Kidney epithelial cell (primary cell): Measurements from ENCODE around the gene PASD1. TPM values are rescaled to one million over a fixed set of nuclear protein-coding genes. Genes with fewer than 3 reads are reported as not detected.

ENCODE experiments used
- DNase-seq: peaks from one replicate; pipeline ENCODE4 v3.0.0-alpha.2; 2010; ENCODE audit warnings: low read depth
- H3K27me3 ChIP-seq: 2 replicates; pipeline ENCODE4 v1.6.0; 2011; ENCODE audit warnings: low read length; ENCODE audit not compliant: control insufficient read depth, insufficient read depth
- H3K36me3 ChIP-seq: 2 replicates; pipeline ENCODE4 v1.5.1; 2011; ENCODE audit warnings: low read length; ENCODE audit not compliant: control insufficient read depth, insufficient read depth
- H3K4me3 ChIP-seq: 2 replicates; pipeline ENCODE4 v1.5.1; 2011; ENCODE audit warnings: low read depth, mild to moderate bottlenecking, control low read depth, low read length
- CTCF ChIP-seq: IDR thresholded peaks from 2 replicates; pipeline ENCODE4 v1.5.1; 2011; ENCODE audit warnings: mild to moderate bottlenecking, moderate library complexity, low read length, control low read depth, inconsistent platforms; ENCODE audit not compliant: insufficient read depth, poor library complexity, severe bottlenecking
- total RNA-seq: library from RNA; depleted of rRNA; stranded (reverse); fragments of >200 nt; gene quantifications from 2 replicates; pipeline ENCODE4 v1.2.3, GENCODE V29; 2015

The PASD1 gene
- total RNA-seq, 1 donor from 2014 or later, result not detected

- Histone ChIP-seq H3K36me3 (no peaks in the 10 kb centered on the region), H3K27me3 (no peaks in the 10 kb centered on the region), H3K4me3 (no peak overlapping the region)
- TF ChIP-seq CTCF, result no peak
- no peak for DNase-seq
These were observed 135.0 kb downstream of the PASD1 start for GRCh38 chrX:151698485-151698884.

- no peak for DNase-seq
- no peak for TF ChIP-seq CTCF
- Histone ChIP-seq H3K27me3 (no peaks in the 10 kb centered on the region), H3K36me3 (no peaks in the 10 kb centered on the region), H3K4me3 (no peak overlapping the region)
These were observed 136.3 kb downstream of the PASD1 start for GRCh38 chrX:151699746-151700145.

GRCh38 chrX:151700581-151700980 lies 137.1 kb downstream of the PASD1 start:
- Histone ChIP-seq H3K4me3 (no peak overlapping the region), H3K27me3 (no peaks in the 10 kb centered on the region), H3K36me3 (no peaks in the 10 kb centered on the region)
- no peak for DNase-seq
- no peak for TF ChIP-seq CTCF

GRCh38 chrX:151701071-151701470 lies 137.6 kb downstream of the PASD1 start:
- Histone ChIP-seq H3K36me3 (no peaks in the 10 kb centered on the region), H3K27me3 (no peaks in the 10 kb centered on the region), H3K4me3 (no peak overlapping the region)
- no peak for DNase-seq
- TF ChIP-seq CTCF, result no peak

GRCh38 chrX:151701531-151701930 lies 138.1 kb downstream of the PASD1 start:
- no peak for DNase-seq
- H3K36me3 ChIP-seq, result no peaks in the 10 kb centered on the region
- H3K4me3 ChIP-seq, result no peak overlapping the region

More at GRCh38 chrX:151701531-151701930, 138.1 kb downstream of the PASD1 start:
- H3K27me3 ChIP-seq, result no peaks in the 10 kb centered on the region
- no peak for TF ChIP-seq CTCF
